Spleen (tissue), 7 donors: ENCODE measurements around the gene NBL1.

Experiments
- POLR2A ChIP-seq, 3 donors: fragments of 450-650 bp; IDR thresholded peaks; one replicate each; pipeline ENCODE4 v1.5.1; 2017; ENCODE audit warnings: antibody characterized with exemption in 3 of 3, mild to moderate bottlenecking in 1 of 3
- POLR2AphosphoS5 ChIP-seq, 3 donors: sonication (generic); formaldehyde crosslinking; IDR thresholded peaks; one replicate each; pipeline ENCODE4 v1.5.1; 2017; ENCODE audit warnings: antibody characterized with exemption in 3 of 3
- TF ChIP-seq, protein P1 (sequence below), 11 experiments: fragments of 200-600 bp in 7 of 11; fragments of 450-650 bp in 4 of 11; sonication (generic) in 4 of 11; IDR thresholded peaks in 8 of 11; conservative IDR thresholded peaks in 3 of 11; 1 replicate in 7 of 11; 2 replicates in 4 of 11; pipeline versions ENCODE4 v1.4.0 to v1.8.0; 2016 to 2021; ENCODE audit warnings: antibody characterized with exemption in 11 of 11, inconsistent platforms in 4 of 11, mild to moderate bottlenecking in 1 of 11
- donor health status: DM: no; HTN: no; CAD: no; lungs with moderate emphysema.
- donor health status: DM: no; HTN: no; CAD: no.
- donor health status: DM: no; HTN: no; CAD: no.

DNA sequence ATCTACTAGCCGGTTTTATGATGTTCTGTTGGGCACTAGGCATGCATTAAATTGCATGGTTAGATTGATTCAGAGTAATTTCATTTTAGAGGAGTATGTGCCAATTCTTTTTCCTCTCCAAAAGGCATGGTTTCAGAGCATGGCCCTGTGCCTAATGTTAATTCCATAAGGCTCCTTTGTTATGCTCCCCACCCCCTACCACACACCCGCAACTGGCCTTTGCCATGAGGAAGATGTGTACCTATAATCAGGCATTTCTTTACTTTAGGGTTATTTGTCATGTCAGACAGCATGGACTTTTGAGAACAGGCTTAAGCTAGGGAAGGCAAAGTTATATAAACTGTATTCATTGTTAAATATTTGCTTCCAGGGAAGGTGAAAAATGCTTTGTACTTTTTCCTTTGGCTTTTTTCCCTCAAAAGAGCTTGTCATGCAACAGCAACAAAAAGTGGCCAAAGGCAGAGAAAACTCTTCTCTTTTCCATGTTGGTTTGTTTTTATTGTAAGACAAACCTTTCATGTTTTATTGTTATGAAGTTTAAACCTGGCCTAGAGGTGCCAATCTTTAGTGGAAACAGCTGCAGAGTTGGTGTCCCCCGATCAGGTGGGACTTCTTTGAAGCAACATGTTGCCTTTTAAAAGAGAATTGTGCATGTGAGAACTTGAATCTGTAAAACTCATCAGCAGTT, 24.3 kb upstream of the NBL1 start:
- TF ChIP-seq, protein P1, sequence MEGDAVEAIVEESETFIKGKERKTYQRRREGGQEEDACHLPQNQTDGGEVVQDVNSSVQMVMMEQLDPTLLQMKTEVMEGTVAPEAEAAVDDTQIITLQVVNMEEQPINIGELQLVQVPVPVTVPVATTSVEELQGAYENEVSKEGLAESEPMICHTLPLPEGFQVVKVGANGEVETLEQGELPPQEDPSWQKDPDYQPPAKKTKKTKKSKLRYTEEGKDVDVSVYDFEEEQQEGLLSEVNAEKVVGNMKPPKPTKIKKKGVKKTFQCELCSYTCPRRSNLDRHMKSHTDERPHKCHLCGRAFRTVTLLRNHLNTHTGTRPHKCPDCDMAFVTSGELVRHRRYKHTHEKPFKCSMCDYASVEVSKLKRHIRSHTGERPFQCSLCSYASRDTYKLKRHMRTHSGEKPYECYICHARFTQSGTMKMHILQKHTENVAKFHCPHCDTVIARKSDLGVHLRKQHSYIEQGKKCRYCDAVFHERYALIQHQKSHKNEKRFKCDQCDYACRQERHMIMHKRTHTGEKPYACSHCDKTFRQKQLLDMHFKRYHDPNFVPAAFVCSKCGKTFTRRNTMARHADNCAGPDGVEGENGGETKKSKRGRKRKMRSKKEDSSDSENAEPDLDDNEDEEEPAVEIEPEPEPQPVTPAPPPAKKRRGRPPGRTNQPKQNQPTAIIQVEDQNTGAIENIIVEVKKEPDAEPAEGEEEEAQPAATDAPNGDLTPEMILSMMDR (IDR thresholded peaks at IDR 0.05 in 8 of 11, conservative IDR thresholded peaks at IDR 0.05 in 3 of 11), result no peak
- no peak for TF ChIP-seq POLR2AphosphoS5 (IDR thresholded peaks at IDR 0.05)
- TF ChIP-seq POLR2A (IDR thresholded peaks at IDR 0.05), result no peak
